GM12801 (cell line): Measurements from ENCODE around the gene TCEAL4.

Experiments used
- CTCF ChIP-seq: IDR thresholded peaks from one replicate; pipeline ENCODE4 v1.5.1; 2011; ENCODE audit warnings: control low read depth; ENCODE audit not compliant: insufficient read length; ENCODE audit errors: extremely low read depth

Gene TCEAL4

GRCh38 chrX:103549916-103550315 lies 35.4 kb upstream of the TCEAL4 start:
- TF ChIP-seq CTCF, result no peak

DNA sequence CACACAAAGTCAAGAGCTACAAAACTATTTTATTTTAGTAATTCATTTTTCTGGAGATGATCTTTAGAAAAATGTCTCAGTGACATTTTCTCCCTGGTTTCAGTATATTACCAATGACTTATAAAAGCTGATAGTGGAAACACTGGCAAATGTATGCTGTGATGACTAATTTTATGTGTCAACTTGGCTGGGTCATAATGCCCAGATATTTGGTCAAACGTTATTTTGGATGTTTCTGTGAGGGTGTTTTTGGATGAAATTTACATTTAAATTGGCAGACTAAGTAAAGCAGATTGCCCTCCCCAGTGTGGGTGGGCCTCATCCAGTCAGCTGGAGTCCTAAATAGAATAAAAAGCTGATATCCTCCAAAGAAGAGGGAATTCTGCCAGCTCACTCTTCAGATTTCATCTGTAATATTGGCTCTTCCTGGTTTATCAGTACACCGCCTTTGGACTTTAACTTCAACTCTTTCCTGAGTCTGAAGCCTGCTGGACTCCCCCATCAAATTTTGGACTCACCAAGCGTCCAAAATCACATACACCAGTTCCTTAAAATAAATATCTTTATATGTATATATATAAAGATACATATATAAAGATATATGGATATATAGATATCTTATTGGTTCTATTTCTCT lies 34.8 kb upstream of the TCEAL4 start:
- no peak for TF ChIP-seq CTCF

DNA sequence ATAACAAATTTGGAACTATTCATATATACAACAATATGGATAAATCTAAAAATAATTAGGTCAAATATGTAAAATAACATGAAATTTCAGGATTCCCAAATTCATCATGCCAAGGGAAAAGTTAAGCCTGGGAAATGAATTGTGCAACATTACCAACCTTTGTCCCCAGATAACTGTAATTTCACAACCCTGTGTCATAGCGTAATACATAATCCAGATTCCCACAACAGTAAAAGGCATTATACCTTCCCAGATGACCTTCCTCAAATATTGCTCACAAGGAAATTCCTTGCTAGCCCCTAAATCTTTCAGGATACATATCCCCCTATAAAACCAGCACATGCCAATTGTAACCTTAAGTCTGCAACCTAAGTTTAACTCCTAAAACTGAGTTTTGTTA lies 33.1 kb upstream of the TCEAL4 start:
- TF ChIP-seq CTCF, result no peak

- no peak for TF ChIP-seq CTCF
Measured at GRCh38 chrX:103554687-103555424, 30.5 kb upstream of the TCEAL4 start.

GRCh38 chrX:103556963-103557612 lies 28.2 kb upstream of the TCEAL4 start:
- no peak for TF ChIP-seq CTCF

DNA sequence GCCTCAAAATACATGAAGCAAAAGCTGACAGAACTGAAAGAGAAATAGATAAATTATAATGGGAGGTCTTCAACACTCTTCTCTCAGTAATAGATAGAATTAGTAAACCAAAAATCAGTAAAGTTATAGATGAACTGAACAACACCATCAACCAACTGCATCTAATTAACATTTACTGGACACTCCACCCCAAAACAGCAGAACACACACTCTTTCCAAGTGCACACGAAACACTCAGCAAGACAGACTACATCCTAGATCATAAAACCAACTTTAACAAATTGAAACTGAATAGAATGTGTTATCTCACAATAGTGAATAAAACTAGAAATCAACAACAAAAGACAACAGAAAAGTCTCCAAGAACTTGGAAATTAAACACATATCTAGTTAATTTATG lies 25.1 kb upstream of the TCEAL4 start:
- no peak for TF ChIP-seq CTCF

- TF ChIP-seq CTCF, result no peak
Measured at GRCh38 chrX:103562801-103563200, 22.5 kb upstream of the TCEAL4 start.
